ENCODE measurements around the gene OAS1. TPM values are rescaled to one million over a fixed set of nuclear protein-coding genes. Genes with fewer than 3 reads are reported as not detected.

Gene OAS1
- total RNA-seq, 1 experiment from 2014 or later, result 0.64 TPM

GRCh38 chr12:112927475-112927874, 20.7 kb downstream of the OAS1 start:
- BruUV-seq (replicated peaks), result no TSS peak
- Histone ChIP-seq H3K4me1 (ENCODE audit: control insufficient read depth in 1 of 2, insufficient read depth in 2 of 2, low read length in 2 of 2) (no peaks in the 10 kb centered on the region), H3K79me2 (ENCODE audit: insufficient read depth, low read length) (no peaks in the 10 kb centered on the region), H3K9me3 (ENCODE audit: control insufficient read depth in 1 of 2, insufficient read depth in 1 of 2, low read depth in 1 of 2, low read length in 2 of 2) (peaks cover 0 to 4% of the 10 kb centered on the region in 2 experiments; a peak in 1 of 4 replicates), H3K36me3 (ENCODE audit: control insufficient read depth in 1 of 2, insufficient read depth in 2 of 2, low read length in 2 of 2) (no peaks in the 10 kb centered on the region), H4K20me1 (ENCODE audit: insufficient read depth) (no peaks in the 10 kb centered on the region), H3K4me2 (ENCODE audit: low read length) (no peak overlapping the region), H3K9me2 (ENCODE audit: insufficient read depth) (no peaks in the 10 kb centered on the region), H2AFZ (ENCODE audit: low read depth, low read length, poor library complexity, severe bottlenecking) (no peak overlapping the region), H3K27ac (ENCODE audit: low read depth, low read length) (no peak overlapping the region), H3K27me3 (ENCODE audit: insufficient read depth, low read length) (peaks cover 23% of the 10 kb centered on the region), H3K9ac (ENCODE audit: low read length) (no peak overlapping the region), H3K4me3 (replicated peaks in 1 of 2; ENCODE audit: low read depth in 1 of 2, low read length in 2 of 2) (no peak overlapping the region)
- intact Hi-C loops (cut with micrococcal nuclease), result no loop called here
- no peak for DNase-seq (ENCODE audit: low read depth, low spot score)
- ChIA-PET RAD21 (ENCODE audit: low non-redundant PET in 1 of 2, low total read pairs in 2 of 2, uncharacterized antibody in 2 of 2, unreplicated experiment in 2 of 2) (no interaction called here), CTCF (no interaction called here), POLR2A (no interaction called here)
- TF ChIP-seq YY1 (IDR thresholded peaks at IDR 0.05; ENCODE audit: extremely low read depth, insufficient replicate concordance, low read depth, low read length), result no peak
- TF ChIP-seq EZH2phosphoT487 (IDR thresholded peaks at IDR 0.05; ENCODE audit: borderline replicate concordance), result no peak
- TF ChIP-seq, protein P1, sequence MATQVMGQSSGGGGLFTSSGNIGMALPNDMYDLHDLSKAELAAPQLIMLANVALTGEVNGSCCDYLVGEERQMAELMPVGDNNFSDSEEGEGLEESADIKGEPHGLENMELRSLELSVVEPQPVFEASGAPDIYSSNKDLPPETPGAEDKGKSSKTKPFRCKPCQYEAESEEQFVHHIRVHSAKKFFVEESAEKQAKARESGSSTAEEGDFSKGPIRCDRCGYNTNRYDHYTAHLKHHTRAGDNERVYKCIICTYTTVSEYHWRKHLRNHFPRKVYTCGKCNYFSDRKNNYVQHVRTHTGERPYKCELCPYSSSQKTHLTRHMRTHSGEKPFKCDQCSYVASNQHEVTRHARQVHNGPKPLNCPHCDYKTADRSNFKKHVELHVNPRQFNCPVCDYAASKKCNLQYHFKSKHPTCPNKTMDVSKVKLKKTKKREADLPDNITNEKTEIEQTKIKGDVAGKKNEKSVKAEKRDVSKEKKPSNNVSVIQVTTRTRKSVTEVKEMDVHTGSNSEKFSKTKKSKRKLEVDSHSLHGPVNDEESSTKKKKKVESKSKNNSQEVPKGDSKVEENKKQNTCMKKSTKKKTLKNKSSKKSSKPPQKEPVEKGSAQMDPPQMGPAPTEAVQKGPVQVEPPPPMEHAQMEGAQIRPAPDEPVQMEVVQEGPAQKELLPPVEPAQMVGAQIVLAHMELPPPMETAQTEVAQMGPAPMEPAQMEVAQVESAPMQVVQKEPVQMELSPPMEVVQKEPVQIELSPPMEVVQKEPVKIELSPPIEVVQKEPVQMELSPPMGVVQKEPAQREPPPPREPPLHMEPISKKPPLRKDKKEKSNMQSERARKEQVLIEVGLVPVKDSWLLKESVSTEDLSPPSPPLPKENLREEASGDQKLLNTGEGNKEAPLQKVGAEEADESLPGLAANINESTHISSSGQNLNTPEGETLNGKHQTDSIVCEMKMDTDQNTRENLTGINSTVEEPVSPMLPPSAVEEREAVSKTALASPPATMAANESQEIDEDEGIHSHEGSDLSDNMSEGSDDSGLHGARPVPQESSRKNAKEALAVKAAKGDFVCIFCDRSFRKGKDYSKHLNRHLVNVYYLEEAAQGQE (IDR thresholded peaks at IDR 0.05; ENCODE audit: low read depth), result no peak
- TF ChIP-seq FOSL1 (IDR thresholded peaks at IDR 0.05; ENCODE audit: low read depth), result no peak
- TF ChIP-seq EGR1 (IDR thresholded peaks at IDR 0.05; ENCODE audit: low read depth), result no peak
- TF ChIP-seq JUND (IDR thresholded peaks at IDR 0.05), result no peak
- TF ChIP-seq, protein P2, sequence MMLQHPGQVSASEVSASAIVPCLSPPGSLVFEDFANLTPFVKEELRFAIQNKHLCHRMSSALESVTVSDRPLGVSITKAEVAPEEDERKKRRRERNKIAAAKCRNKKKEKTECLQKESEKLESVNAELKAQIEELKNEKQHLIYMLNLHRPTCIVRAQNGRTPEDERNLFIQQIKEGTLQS (IDR thresholded peaks at IDR 0.05), result no peak
- TF ChIP-seq RAD21 (IDR thresholded peaks at IDR 0.05; ENCODE audit: low read depth), result no peak
- TF ChIP-seq CBX3 (IDR thresholded peaks at IDR 0.05; ENCODE audit: low read depth), result no peak
- no peak for TF ChIP-seq EZH2 (IDR thresholded peaks at IDR 0.05)
- no peak for TF ChIP-seq ZNF274 (IDR thresholded peaks at IDR 0.05; ENCODE audit: low read depth, low read length)
- TF ChIP-seq, protein P3, sequence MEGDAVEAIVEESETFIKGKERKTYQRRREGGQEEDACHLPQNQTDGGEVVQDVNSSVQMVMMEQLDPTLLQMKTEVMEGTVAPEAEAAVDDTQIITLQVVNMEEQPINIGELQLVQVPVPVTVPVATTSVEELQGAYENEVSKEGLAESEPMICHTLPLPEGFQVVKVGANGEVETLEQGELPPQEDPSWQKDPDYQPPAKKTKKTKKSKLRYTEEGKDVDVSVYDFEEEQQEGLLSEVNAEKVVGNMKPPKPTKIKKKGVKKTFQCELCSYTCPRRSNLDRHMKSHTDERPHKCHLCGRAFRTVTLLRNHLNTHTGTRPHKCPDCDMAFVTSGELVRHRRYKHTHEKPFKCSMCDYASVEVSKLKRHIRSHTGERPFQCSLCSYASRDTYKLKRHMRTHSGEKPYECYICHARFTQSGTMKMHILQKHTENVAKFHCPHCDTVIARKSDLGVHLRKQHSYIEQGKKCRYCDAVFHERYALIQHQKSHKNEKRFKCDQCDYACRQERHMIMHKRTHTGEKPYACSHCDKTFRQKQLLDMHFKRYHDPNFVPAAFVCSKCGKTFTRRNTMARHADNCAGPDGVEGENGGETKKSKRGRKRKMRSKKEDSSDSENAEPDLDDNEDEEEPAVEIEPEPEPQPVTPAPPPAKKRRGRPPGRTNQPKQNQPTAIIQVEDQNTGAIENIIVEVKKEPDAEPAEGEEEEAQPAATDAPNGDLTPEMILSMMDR (IDR thresholded peaks at IDR 0.05 in 2 of 3, conservative IDR thresholded peaks at IDR 0.05 in 1 of 3; ENCODE audit: borderline replicate concordance in 1 of 3, insufficient read depth in 1 of 3, low read depth in 2 of 3, low read length in 2 of 3), result no peak
- ATAC-seq, result no peak
